Measurements from ENCODE around the gene PLXNC1.

The PLXNC1 gene

GRCh38 chr12:94191023-94191422 lies 42.6 kb downstream of the PLXNC1 start:
- Histone ChIP-seq H3K9me3 (ENCODE audit: low read length) (0 out of 2 replicates have a peak, but pooled peaks cover 2% of the 10 kb centered on the region), H3K27ac (ENCODE audit: low read depth, low read length, poor library complexity, severe bottlenecking) (no peak overlapping the region), H3K4me3 (ENCODE audit: low read depth, low read length, poor library complexity, severe bottlenecking) (no peak overlapping the region), H4K20me1 (ENCODE audit: insufficient read depth, low read length) (no peaks in the 10 kb centered on the region), H3F3A (ENCODE audit: insufficient read depth, low read length) (no peaks in the 10 kb centered on the region), H3K9me2 (ENCODE audit: low read depth, low read length) (no peaks in the 10 kb centered on the region), H3K79me2 (ENCODE audit: insufficient read depth, low read length) (no peaks in the 10 kb centered on the region), H3K4me1 (ENCODE audit: insufficient read depth, low read length, severe bottlenecking) (no peaks in the 10 kb centered on the region), H2AFZ (ENCODE audit: low read length) (no peak overlapping the region), H3K36me3 (ENCODE audit: insufficient read depth, low read length) (no peaks in the 10 kb centered on the region), H3K4me2 (ENCODE audit: low read length) (no peak overlapping the region), H3K27me3 (ENCODE audit: insufficient read depth, low read length) (no peaks in the 10 kb centered on the region), H3K9ac (ENCODE audit: low read length) (no peak overlapping the region)
- TF ChIP-seq EZH2 (IDR thresholded peaks at IDR 0.05; ENCODE audit: borderline replicate concordance, low read length) (no peak), CTCF (IDR thresholded peaks at IDR 0.05; ENCODE audit: low read length) (no peak)

DNA sequence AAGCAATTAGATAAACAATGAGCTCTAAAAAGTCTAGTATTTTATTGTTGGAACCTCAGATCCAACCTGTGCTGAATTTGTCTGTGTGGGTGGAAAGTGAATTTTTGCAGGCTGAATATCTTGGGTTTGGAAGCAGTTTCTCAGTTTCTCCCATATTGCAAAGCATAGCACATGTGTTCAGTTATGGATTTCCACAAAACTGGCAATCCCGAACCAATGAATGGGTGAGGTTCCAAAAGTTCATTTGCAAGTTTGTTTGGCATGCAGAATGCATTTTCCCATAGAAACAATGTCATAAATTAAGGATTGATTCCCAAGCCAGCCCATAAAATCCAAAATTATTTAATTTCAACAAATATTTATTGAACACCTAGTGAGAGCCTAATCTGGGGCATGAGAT lies 43.4 kb downstream of the PLXNC1 start:
- Histone ChIP-seq H3K9me2 (ENCODE audit: low read depth, low read length) (no peaks in the 10 kb centered on the region), H3K9me3 (ENCODE audit: low read length) (0 out of 2 replicates have a peak, but pooled peaks cover 2% of the 10 kb centered on the region), H3K4me1 (ENCODE audit: insufficient read depth, low read length, severe bottlenecking) (no peaks in the 10 kb centered on the region), H3K79me2 (ENCODE audit: insufficient read depth, low read length) (no peaks in the 10 kb centered on the region), H3K27ac (ENCODE audit: low read depth, low read length, poor library complexity, severe bottlenecking) (no peak overlapping the region), H4K20me1 (ENCODE audit: insufficient read depth, low read length) (no peaks in the 10 kb centered on the region), H3K27me3 (ENCODE audit: insufficient read depth, low read length) (no peaks in the 10 kb centered on the region), H3K9ac (ENCODE audit: low read length) (no peak overlapping the region), H2AFZ (ENCODE audit: low read length) (no peak overlapping the region), H3F3A (ENCODE audit: insufficient read depth, low read length) (no peaks in the 10 kb centered on the region), H3K36me3 (ENCODE audit: insufficient read depth, low read length) (no peaks in the 10 kb centered on the region), H3K4me2 (ENCODE audit: low read length) (no peak overlapping the region), H3K4me3 (ENCODE audit: low read depth, low read length, poor library complexity, severe bottlenecking) (no peak overlapping the region)
- TF ChIP-seq EZH2 (IDR thresholded peaks at IDR 0.05; ENCODE audit: borderline replicate concordance, low read length) (no peak), CTCF (IDR thresholded peaks at IDR 0.05; ENCODE audit: low read length) (no peak)

DNA sequence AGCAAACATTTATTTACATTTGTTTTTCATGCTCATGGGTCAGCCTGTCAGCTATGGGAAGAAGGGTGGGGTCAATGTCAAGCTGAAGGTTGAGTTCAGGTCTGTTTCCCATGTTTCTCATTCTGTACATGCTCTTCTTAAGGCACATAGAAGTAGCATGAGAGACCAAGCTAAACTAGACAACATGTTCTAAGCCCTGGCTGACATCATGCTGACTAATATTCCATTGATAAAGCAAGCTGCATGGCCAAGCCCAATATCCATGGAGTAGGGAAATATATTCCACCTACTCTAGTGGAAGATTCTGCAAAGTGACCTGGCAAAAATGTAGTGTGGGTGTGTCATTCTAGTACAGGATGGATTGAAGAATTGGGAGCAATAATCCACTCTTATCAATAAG lies 44.1 kb downstream of the PLXNC1 start:
- H3K9me2 ChIP-seq (ENCODE audit: low read depth, low read length) = no peaks in the 10 kb centered on the region
- no peaks in the 10 kb centered on the region for H3F3A ChIP-seq (ENCODE audit: insufficient read depth, low read length)
- no peak overlapping the region for H3K4me2 ChIP-seq (ENCODE audit: low read length)
- 0 out of 2 replicates have a peak, but pooled peaks cover 2% of the 10 kb centered on the region for H3K9me3 ChIP-seq (ENCODE audit: low read length)
- H4K20me1 ChIP-seq (ENCODE audit: insufficient read depth, low read length) = no peaks in the 10 kb centered on the region
- no peak overlapping the region for H3K27ac ChIP-seq (ENCODE audit: low read depth, low read length, poor library complexity, severe bottlenecking)
- H3K79me2 ChIP-seq (ENCODE audit: insufficient read depth, low read length) = no peaks in the 10 kb centered on the region
- H3K36me3 ChIP-seq (ENCODE audit: insufficient read depth, low read length) = no peaks in the 10 kb centered on the region
- no peak overlapping the region for H3K4me3 ChIP-seq (ENCODE audit: low read depth, low read length, poor library complexity, severe bottlenecking)
- H2AFZ ChIP-seq (ENCODE audit: low read length) = no peak overlapping the region
- no peak overlapping the region for H3K9ac ChIP-seq (ENCODE audit: low read length)
- H3K4me1 ChIP-seq (ENCODE audit: insufficient read depth, low read length, severe bottlenecking) = no peaks in the 10 kb centered on the region
- no peak for TF ChIP-seq EZH2 (IDR thresholded peaks at IDR 0.05; ENCODE audit: borderline replicate concordance, low read length)
- TF ChIP-seq CTCF (IDR thresholded peaks at IDR 0.05; ENCODE audit: low read length) = no peak
- H3K27me3 ChIP-seq (ENCODE audit: insufficient read depth, low read length) = no peaks in the 10 kb centered on the region

Measured in OCI-LY1 (cell line).